GM12878 (cell line): ENCODE data around the gene COA1. TPM values are rescaled to one million over a fixed set of nuclear protein-coding genes. Genes with fewer than 3 reads are reported as not detected.
A peak's percentile ranks its signal among the peaks of the same experiment; 100 is the strongest.

Experiments used
- BACH1 ChIP-seq: fragments of 450-650 bp; IDR thresholded peaks from 2 replicates; pipeline ENCODE4 v1.6.1; 2017; ENCODE audit warnings: mild to moderate bottlenecking, borderline replicate concordance
- BCLAF1 ChIP-seq: fragments of 450-650 bp; IDR thresholded peaks from 2 replicates; pipeline ENCODE4 v1.6.1; 2017; ENCODE audit warnings: antibody characterized with exemption, mild to moderate bottlenecking, moderate library complexity
- CBX3 ChIP-seq: fragments of 200-600 bp; sonication (generic); IDR thresholded peaks from 2 replicates; pipeline ENCODE4 v1.6.1; 2016; ENCODE audit warnings: low read depth, borderline replicate concordance
- MAX ChIP-seq: IDR thresholded peaks from 2 replicates; pipeline ENCODE4 v1.6.1; 2012; ENCODE audit warnings: low read depth, low read length, improper control_type of control experiment
- MYC ChIP-seq: IDR thresholded peaks from 2 replicates; pipeline ENCODE4 v1.6.1; 2011; ENCODE audit warnings: mild to moderate bottlenecking, low read length, moderate library complexity, inconsistent platforms; ENCODE audit not compliant: insufficient read depth, insufficient replicate concordance, insufficient read length, severe bottlenecking
- NFYA ChIP-seq: IDR thresholded peaks from 2 replicates; pipeline ENCODE4 v1.6.1; 2011; ENCODE audit warnings: low read depth, mild to moderate bottlenecking, low read length, improper control_type of control experiment, borderline replicate concordance
- RFX5 ChIP-seq: IDR thresholded peaks from 2 replicates; pipeline ENCODE4 v1.6.1; 2011; ENCODE audit warnings: low read depth, low read length, improper control_type of control experiment
- SPI1 ChIP-seq: IDR thresholded peaks from 2 replicates; pipeline ENCODE4 v1.6.1; 2011; ENCODE audit warnings: low read depth, mild to moderate bottlenecking, low read length, moderate library complexity, borderline replicate concordance; ENCODE audit not compliant: insufficient read depth
- ZBTB40 ChIP-seq: fragments of 450-650 bp; IDR thresholded peaks from 2 replicates; pipeline ENCODE4 v1.6.1; 2016; ENCODE audit warnings: mild to moderate bottlenecking, moderate library complexity, borderline replicate concordance
- polyA plus RNA-seq, 11 experiments: library from polyadenylated mRNA; depleted of rRNA in 4 of 11; unstranded in 6 of 11; stranded (reverse) in 5 of 11; fragments of >200 nt; fragmentation: Nextera tagmentation in 4 of 11; fragmentation: Illumina TruSeq in 1 of 11; extraction: Ambion mirVana in 4 of 11; extraction: Trizol in 1 of 11; gene quantifications; 1 replicate in 1 of 11; 2 replicates in 10 of 11; pipeline versions ENCODE4 v1.2.1 to v1.2.3, GENCODE V29; 2011 to 2016; ENCODE audit warnings: inconsistent platforms in 2 of 11, missing spikeins in 2 of 11, low read depth in 1 of 11
- total RNA-seq, 4 experiments: library from RNA; depleted of rRNA in 3 of 4; stranded (reverse); fragments of >200 nt in 3 of 4; fragmentation: Illumina TruSeq in 1 of 4; extraction: Trizol in 1 of 4; gene quantifications; 2 replicates each; pipeline versions ENCODE4 v1.2.1 to v1.2.3, GENCODE V29; 2013 to 2021

The COA1 gene
- total and polyA plus RNA-seq, 10 of the 15 experiments (the other 5 are each of a cell fraction or from before 2014, with no cell fraction given), result 83.1 to 258 (median 111) TPM

GRCh38 chr7:43758822-43759683 lies 29.7 kb upstream of the COA1 start (continued):
- TF ChIP-seq BCLAF1, result no peak
- TF ChIP-seq CBX3, result no peak
- TF ChIP-seq RFX5, result no peak
- TF ChIP-seq BACH1, result peak; percentile 17; the same call in 1 of the 2 replicates
- TF ChIP-seq MYC, result peak; percentile 17
- no peak for TF ChIP-seq SPI1
- TF ChIP-seq MAX, result peak; percentile 7; the same call in 1 of the 2 replicates
- TF ChIP-seq NFYA, result no peak
- TF ChIP-seq ZBTB40, result peak; percentile 71
- TF ChIP-seq, all 136 proteins: peak for 20
